Measurements from ENCODE around the gene ADPGK. TPM values are rescaled to one million over a fixed set of nuclear protein-coding genes. Genes with fewer than 3 reads are reported as not detected.

Gene ADPGK
- total RNA-seq, 1 donor: 74.7 TPM

- DNase-seq (ENCODE audit: low read depth): no peak
- TF ChIP-seq, protein P1, sequence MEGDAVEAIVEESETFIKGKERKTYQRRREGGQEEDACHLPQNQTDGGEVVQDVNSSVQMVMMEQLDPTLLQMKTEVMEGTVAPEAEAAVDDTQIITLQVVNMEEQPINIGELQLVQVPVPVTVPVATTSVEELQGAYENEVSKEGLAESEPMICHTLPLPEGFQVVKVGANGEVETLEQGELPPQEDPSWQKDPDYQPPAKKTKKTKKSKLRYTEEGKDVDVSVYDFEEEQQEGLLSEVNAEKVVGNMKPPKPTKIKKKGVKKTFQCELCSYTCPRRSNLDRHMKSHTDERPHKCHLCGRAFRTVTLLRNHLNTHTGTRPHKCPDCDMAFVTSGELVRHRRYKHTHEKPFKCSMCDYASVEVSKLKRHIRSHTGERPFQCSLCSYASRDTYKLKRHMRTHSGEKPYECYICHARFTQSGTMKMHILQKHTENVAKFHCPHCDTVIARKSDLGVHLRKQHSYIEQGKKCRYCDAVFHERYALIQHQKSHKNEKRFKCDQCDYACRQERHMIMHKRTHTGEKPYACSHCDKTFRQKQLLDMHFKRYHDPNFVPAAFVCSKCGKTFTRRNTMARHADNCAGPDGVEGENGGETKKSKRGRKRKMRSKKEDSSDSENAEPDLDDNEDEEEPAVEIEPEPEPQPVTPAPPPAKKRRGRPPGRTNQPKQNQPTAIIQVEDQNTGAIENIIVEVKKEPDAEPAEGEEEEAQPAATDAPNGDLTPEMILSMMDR (IDR thresholded peaks at IDR 0.05; ENCODE audit: insufficient read depth, low read depth, low read length): no peak
- no peak overlapping the region for H3K4me3 ChIP-seq (ENCODE audit: low read depth, low read length)
Observed at GRCh38 chr15:72706266-72706665, 77.3 kb downstream of the ADPGK start.

Other genes starting within 250 kb of the ADPGK start
- not detected in 2 replicates for gene GOLGA6B, start 129.1 kb downstream of the ADPGK start, total RNA-seq
- 0.32 and 0.43 TPM in 2 replicates for gene HIGD2B, start 97.6 kb downstream of the ADPGK start, total RNA-seq
- gene BBS4, start 97.6 kb downstream of the ADPGK start, total RNA-seq: 19.4 and 22.9 TPM in 2 replicates